Measurements from ENCODE around the gene PRB2.
"Not testable (repeated sequence)": the region's sequence is repeated elsewhere in the genome, so short reads cannot be mapped to it uniquely, and the experiment has no call there.

PRB2 gene

GRCh38 chr12:11395467-11395866, at the start of gene PRB2:
Gene PRB2 (minus strand): TSS chr12:11395567. CDS start chr12:11395529, 38 bp downstream.
- not testable (repeated sequence) for DNase-seq

- DNase-seq: no peak
Measured at GRCh38 chr12:11437966-11438365, 42.6 kb upstream of the PRB2 start.

GRCh38 chr12:11433664-11434063, 38.3 kb upstream of the PRB2 start:
- no peak for DNase-seq

GRCh38 chr12:11431486-11431885, 36.1 kb upstream of the PRB2 start:
- DNase-seq: no peak

GRCh38 chr12:11427341-11427740, 32.0 kb upstream of the PRB2 start:
- no peak for DNase-seq

- DNase-seq: no peak
Measured at GRCh38 chr12:11412731-11413130, 17.4 kb upstream of the PRB2 start.

GRCh38 chr12:11408096-11408495, 12.7 kb upstream of the PRB2 start:
- DNase-seq: no peak

GRCh38 chr12:11397366-11397765, 2.0 kb upstream of the PRB2 start:
- no peak for DNase-seq

GRCh38 chr12:11391456-11391855, 3.9 kb downstream of the PRB2 start:
- DNase-seq: not testable (repeated sequence)

GRCh38 chr12:11377420-11377819, 17.9 kb downstream of the PRB2 start:
- not testable (repeated sequence) for DNase-seq

- DNase-seq: no peak
Measured at GRCh38 chr12:11361151-11361550, 34.2 kb downstream of the PRB2 start.

- DNase-seq: not testable (repeated sequence)
Measured at GRCh38 chr12:11360205-11360883, 35.0 kb downstream of the PRB2 start.

GRCh38 chr12:11351736-11352135, 43.6 kb downstream of the PRB2 start:
- DNase-seq: not testable (repeated sequence)

GRCh38 chr12:11348439-11348838, 46.9 kb downstream of the PRB2 start:
- DNase-seq: no peak

- no peak for DNase-seq
Measured at GRCh38 chr12:11347810-11348209, 47.6 kb downstream of the PRB2 start.

GRCh38 chr12:11344500-11344899, 50.9 kb downstream of the PRB2 start:
- no peak for DNase-seq
